ENCODE results near the gene MAD1L1. TPM values are rescaled to one million over a fixed set of nuclear protein-coding genes. Genes with fewer than 3 reads are reported as not detected.

The MAD1L1 gene
- total and polyA plus RNA-seq, 8 donors = 12.8 to 469 (median 27.3) TPM

DNA sequence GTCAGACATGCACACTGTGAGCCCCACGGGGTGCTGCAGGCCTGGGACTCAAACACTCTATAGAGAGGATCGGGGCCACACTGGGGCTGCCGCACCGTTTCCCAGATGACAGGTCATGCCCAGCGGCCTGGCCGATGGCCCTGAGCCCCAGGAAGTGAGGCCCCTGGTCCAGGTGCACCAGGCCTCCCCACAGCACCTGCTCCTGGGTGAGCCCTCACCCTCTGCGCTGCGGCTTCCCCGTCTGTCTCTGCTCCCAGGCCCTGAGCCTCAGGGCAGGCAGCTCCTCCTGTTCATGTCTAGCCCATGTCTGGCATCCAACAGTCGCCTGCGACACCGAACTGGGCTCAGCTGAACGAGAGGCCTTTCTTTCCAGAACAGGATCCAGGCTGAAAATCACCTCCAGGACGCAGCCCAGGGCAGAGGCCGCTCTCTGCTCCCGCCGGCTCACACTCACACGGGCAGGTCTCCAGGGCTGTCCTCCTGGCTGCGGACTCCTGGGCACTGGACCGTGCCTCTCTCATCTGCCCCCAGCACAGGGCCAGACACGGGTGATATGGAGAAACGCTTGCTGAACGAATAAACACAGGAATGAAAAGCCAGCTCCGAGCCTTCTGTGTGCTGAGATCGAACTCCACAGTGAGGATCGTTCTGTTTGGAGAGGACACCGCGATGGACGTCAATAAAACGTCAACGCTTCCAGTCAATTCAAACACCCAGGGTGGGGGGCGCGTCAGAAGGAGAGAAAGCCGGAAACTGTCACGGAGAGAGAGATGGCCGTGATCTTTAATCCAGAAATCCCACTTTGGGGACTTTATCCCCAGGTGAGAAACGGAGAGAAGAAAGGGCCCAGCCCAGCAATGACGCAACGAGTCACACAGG, 360.3 kb downstream of the MAD1L1 start:
- intact Hi-C loops (cut with DNase I; ENCODE audit: low total_unique reads) = no loop called here
- Histone ChIP-seq H3K27me3 (no peaks in the 10 kb centered on the region), H3K4me3 (no peak overlapping the region), H3K27ac (no peak overlapping the region), H3K9me3 (peaks cover 0 to 4% (median 0%) of the 10 kb centered on the region in 4 donors), H3K4me1 (peaks cover 0 to 16% (median 9%) of the 10 kb centered on the region in 4 donors), H3K36me3 (peaks cover 0 to 6% (median 0%) of the 10 kb centered on the region in 4 donors)
- WGBS, 5 donors = 91 to 93% (median 92%) methylated on average over 39 of the region's 39 CpGs
- TF ChIP-seq EP300 (IDR thresholded peaks at IDR 0.05) (no peak), POLR2AphosphoS5 (IDR thresholded peaks at IDR 0.05) (no peak), POLR2A (IDR thresholded peaks at IDR 0.05) (no peak)
- TF ChIP-seq, protein P1, sequence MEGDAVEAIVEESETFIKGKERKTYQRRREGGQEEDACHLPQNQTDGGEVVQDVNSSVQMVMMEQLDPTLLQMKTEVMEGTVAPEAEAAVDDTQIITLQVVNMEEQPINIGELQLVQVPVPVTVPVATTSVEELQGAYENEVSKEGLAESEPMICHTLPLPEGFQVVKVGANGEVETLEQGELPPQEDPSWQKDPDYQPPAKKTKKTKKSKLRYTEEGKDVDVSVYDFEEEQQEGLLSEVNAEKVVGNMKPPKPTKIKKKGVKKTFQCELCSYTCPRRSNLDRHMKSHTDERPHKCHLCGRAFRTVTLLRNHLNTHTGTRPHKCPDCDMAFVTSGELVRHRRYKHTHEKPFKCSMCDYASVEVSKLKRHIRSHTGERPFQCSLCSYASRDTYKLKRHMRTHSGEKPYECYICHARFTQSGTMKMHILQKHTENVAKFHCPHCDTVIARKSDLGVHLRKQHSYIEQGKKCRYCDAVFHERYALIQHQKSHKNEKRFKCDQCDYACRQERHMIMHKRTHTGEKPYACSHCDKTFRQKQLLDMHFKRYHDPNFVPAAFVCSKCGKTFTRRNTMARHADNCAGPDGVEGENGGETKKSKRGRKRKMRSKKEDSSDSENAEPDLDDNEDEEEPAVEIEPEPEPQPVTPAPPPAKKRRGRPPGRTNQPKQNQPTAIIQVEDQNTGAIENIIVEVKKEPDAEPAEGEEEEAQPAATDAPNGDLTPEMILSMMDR (IDR thresholded peaks at IDR 0.05) = no peak
- DNase-seq = no peak

GRCh38 chr7:1869452-1870130, 363.2 kb downstream of the MAD1L1 start:
- Histone ChIP-seq H3K27me3 (no peaks in the 10 kb centered on the region), H3K4me1 (peaks cover 0 to 3% (median 1%) of the 10 kb centered on the region in 4 donors), H3K36me3 (peaks cover 0 to 6% (median 0%) of the 10 kb centered on the region in 4 donors), H3K9me3 (no peaks in the 10 kb centered on the region), H3K27ac (no peak overlapping the region), H3K4me3 (no peak overlapping the region)
- 91 to 97% (median 96%) methylated on average over 18 to 28 of the region's 28 CpGs for WGBS, 5 donors
- TF ChIP-seq POLR2AphosphoS5 (IDR thresholded peaks at IDR 0.05) (no peak), EP300 (IDR thresholded peaks at IDR 0.05) (no peak), POLR2A (IDR thresholded peaks at IDR 0.05) (no peak)
- TF ChIP-seq, protein P1 (IDR thresholded peaks at IDR 0.05) = no peak
- DNase-seq = no peak
- intact Hi-C loops (cut with DNase I; ENCODE audit: low total_unique reads) = no loop called here

DNA sequence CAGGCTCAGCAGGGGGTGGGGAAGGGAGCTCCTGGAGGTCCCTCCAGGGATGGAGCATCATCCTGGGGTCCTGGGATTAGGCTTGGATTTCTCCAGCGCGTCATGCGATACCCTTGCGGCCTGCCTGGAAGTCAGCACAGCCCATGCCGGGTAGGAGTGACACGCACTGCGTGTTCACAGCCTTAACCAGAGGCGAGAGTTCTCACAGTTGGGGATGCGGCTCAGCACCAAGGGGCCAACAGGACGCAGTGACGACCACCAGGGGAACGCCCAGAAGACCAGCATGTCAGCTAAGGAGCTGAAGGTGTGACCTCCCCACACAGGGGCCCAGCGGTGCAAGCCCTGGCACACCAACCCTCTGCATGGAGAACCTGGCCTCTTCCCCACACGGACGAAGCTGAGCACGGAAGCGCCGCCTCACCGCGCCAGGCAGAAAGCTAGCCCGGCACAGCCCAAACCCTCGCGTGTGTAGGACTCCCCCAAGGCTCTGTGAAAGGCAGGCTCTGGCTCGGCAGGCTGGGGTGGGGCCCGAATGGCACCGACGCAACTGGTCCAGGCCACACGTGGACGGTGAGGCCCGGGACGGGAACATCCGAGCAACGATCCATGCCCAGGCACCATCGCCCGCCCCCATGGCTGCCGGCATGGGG, 364.1 kb downstream of the MAD1L1 start:
- no peak overlapping the region for H3K4me3 ChIP-seq
- H3K27me3 ChIP-seq = no peaks in the 10 kb centered on the region
- H3K4me1 ChIP-seq = no peaks in the 10 kb centered on the region
- intact Hi-C loops (cut with DNase I; ENCODE audit: low total_unique reads) = no loop called here
- WGBS, 5 donors = 94 to 98% (median 96%) methylated on average over 16 to 36 of the region's 36 CpGs
- peaks cover 0 to 6% (median 0%) of the 10 kb centered on the region in 4 donors for H3K36me3 ChIP-seq
- no peak overlapping the region for H3K27ac ChIP-seq
- no peaks in the 10 kb centered on the region for H3K9me3 ChIP-seq
- DNase-seq = no peak
- no peak for TF ChIP-seq POLR2A (IDR thresholded peaks at IDR 0.05)
- TF ChIP-seq EP300 (IDR thresholded peaks at IDR 0.05) = no peak
- TF ChIP-seq POLR2AphosphoS5 (IDR thresholded peaks at IDR 0.05) = no peak
- TF ChIP-seq, protein P1 (IDR thresholded peaks at IDR 0.05) = no peak
